Measurements from ENCODE around the gene KRT8.

- no peak for TF ChIP-seq CREB5 (CRISPR knock-in tag; IDR thresholded peaks at IDR 0.05; ENCODE audit: low read depth)
- TF ChIP-seq TOX (CRISPR knock-in tag; IDR thresholded peaks at IDR 0.05; ENCODE audit: borderline replicate concordance), result no peak
- no peak for TF ChIP-seq ZNF565 (CRISPR knock-in tag; conservative IDR thresholded peaks at IDR 0.05; ENCODE audit: low read depth)
- TF ChIP-seq ZC3H10 (CRISPR knock-in tag; IDR thresholded peaks at IDR 0.05), result no peak
Observed at GRCh38 chr12:52865090-52865944, 39.6 kb downstream of the KRT8 start.
